ENCODE results near the gene GAD2.

DNA sequence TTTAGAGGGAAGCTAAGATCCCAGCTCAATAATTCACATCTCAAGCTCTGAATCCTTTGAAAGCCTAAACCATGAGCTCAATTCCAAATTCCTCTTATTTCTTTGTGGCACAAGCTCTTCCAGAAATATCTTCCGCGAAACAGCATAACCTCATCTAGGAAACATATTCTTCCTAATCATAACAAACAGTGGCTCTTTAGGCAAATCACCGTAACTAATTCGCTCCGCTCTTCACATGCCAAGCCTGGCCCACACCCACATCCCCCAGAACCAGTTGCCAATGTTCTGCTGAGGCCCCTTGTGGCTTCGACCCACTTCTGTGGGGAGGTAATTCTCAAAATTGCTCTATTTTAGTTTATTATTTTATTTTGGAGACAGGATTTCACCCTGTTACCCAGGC, 19.2 kb downstream of the GAD2 start:
- TF ChIP-seq, protein P1, sequence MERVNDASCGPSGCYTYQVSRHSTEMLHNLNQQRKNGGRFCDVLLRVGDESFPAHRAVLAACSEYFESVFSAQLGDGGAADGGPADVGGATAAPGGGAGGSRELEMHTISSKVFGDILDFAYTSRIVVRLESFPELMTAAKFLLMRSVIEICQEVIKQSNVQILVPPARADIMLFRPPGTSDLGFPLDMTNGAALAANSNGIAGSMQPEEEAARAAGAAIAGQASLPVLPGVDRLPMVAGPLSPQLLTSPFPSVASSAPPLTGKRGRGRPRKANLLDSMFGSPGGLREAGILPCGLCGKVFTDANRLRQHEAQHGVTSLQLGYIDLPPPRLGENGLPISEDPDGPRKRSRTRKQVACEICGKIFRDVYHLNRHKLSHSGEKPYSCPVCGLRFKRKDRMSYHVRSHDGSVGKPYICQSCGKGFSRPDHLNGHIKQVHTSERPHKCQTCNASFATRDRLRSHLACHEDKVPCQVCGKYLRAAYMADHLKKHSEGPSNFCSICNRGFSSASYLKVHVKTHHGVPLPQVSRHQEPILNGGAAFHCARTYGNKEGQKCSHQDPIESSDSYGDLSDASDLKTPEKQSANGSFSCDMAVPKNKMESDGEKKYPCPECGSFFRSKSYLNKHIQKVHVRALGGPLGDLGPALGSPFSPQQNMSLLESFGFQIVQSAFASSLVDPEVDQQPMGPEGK (CRISPR knock-in tag; IDR thresholded peaks at IDR 0.05; ENCODE audit: borderline replicate concordance), result no peak
- TF ChIP-seq BACH2 (CRISPR knock-in tag; IDR thresholded peaks at IDR 0.05; ENCODE audit: borderline replicate concordance) (no peak), TOX (CRISPR knock-in tag; IDR thresholded peaks at IDR 0.05; ENCODE audit: borderline replicate concordance) (no peak)

All from SK-N-SH treated with all-trans-retinoic acid at 6 μM for 48 hours (cell line).